ENCODE results near the gene RNF31.

GRCh38 chr14:24135584-24135833, 11.8 kb upstream of the RNF31 start:
- TF ChIP-seq EZH2 (IDR thresholded peaks at IDR 0.05; ENCODE audit: borderline replicate concordance) = no peak
- no peak for TF ChIP-seq CTCF (IDR thresholded peaks at IDR 0.05; ENCODE audit: poor library complexity)
